Stimulated activated naive CD8-positive, alpha-beta T cell treated with anti-CD3 and anti-CD28 coated beads, Interleukin-15, Interleukin-2, amounts not matched to agents 100 ng/mL and 50 ng/mL, for 24 hours (primary cell): ENCODE results near the gene SLC9A1.

ENCODE experiments used
- H3K27ac Mint-ChIP-seq: one replicate; pipeline ENCODE4 v1.8.0; 2021; ENCODE audit warnings: mild to moderate bottlenecking, mixed read lengths
- H3K27me3 Mint-ChIP-seq: one replicate; pipeline ENCODE4 v1.8.0; 2021; ENCODE audit warnings: mixed read lengths
- H3K36me3 Mint-ChIP-seq: one replicate; pipeline ENCODE4 v1.8.0; 2021; ENCODE audit warnings: low read depth, mixed read lengths
- H3K4me1 Mint-ChIP-seq: one replicate; pipeline ENCODE4 v1.8.0; 2021; ENCODE audit warnings: low read depth, mixed read lengths
- H3K4me3 Mint-ChIP-seq: one replicate; pipeline ENCODE4 v1.8.0; 2021; ENCODE audit warnings: mild to moderate bottlenecking, mixed read lengths
- H3K9me3 Mint-ChIP-seq: one replicate; pipeline ENCODE4 v1.8.0; 2021; ENCODE audit warnings: mixed read lengths

The SLC9A1 gene

GRCh38 chr1:27157194-27157593, 2.3 kb upstream of the SLC9A1 start:
- Mint-ChIP-seq H3K27ac (peak overlapping the region; percentile 5), H3K27me3 (no peaks in the 10 kb centered on the region), H3K4me1 (peaks cover 44% of the 10 kb centered on the region), H3K4me3 (no peak overlapping the region), H3K36me3 (no peaks in the 10 kb centered on the region), H3K9me3 (no peaks in the 10 kb centered on the region)

- Mint-ChIP-seq H3K4me1 (peaks cover 57% of the 10 kb centered on the region), H3K27me3 (no peaks in the 10 kb centered on the region), H3K36me3 (no peaks in the 10 kb centered on the region), H3K9me3 (no peaks in the 10 kb centered on the region), H3K27ac (peak overlapping the region; percentile 81), H3K4me3 (peak overlapping the region; percentile 89)
Measured at GRCh38 chr1:27154469-27154990, 395 bp downstream of the SLC9A1 start.

- Mint-ChIP-seq H3K4me3 (peak overlapping the region; percentile 89), H3K4me1 (peaks cover 63% of the 10 kb centered on the region), H3K36me3 (no peaks in the 10 kb centered on the region), H3K27ac (peak overlapping the region; percentile 81), H3K27me3 (no peaks in the 10 kb centered on the region), H3K9me3 (no peaks in the 10 kb centered on the region)
Measured at GRCh38 chr1:27153927-27154358, 982 bp downstream of the SLC9A1 start.

- Mint-ChIP-seq H3K27me3 (no peaks in the 10 kb centered on the region), H3K36me3 (no peaks in the 10 kb centered on the region), H3K4me1 (peaks cover 67% of the 10 kb centered on the region), H3K27ac (peak overlapping the region; percentile 81), H3K9me3 (no peaks in the 10 kb centered on the region), H3K4me3 (peak overlapping the region; percentile 89)
Measured at GRCh38 chr1:27153549-27153886, 1.4 kb downstream of the SLC9A1 start.

- Mint-ChIP-seq H3K4me3 (peak overlapping the region; percentile 89), H3K27ac (peak overlapping the region; percentile 81), H3K4me1 (peaks cover 71% of the 10 kb centered on the region), H3K27me3 (no peaks in the 10 kb centered on the region), H3K36me3 (no peaks in the 10 kb centered on the region), H3K9me3 (no peaks in the 10 kb centered on the region)
Measured at GRCh38 chr1:27152829-27153548, 1.9 kb downstream of the SLC9A1 start.

GRCh38 chr1:27152004-27152828, 2.7 kb downstream of the SLC9A1 start:
- peaks cover 72% of the 10 kb centered on the region for H3K4me1 Mint-ChIP-seq
- H3K36me3 Mint-ChIP-seq: no peaks in the 10 kb centered on the region
- no peaks in the 10 kb centered on the region for H3K27me3 Mint-ChIP-seq
- no peaks in the 10 kb centered on the region for H3K9me3 Mint-ChIP-seq
- peak overlapping the region; percentile 89 for H3K4me3 Mint-ChIP-seq
- H3K27ac Mint-ChIP-seq: no peak overlapping the region

GRCh38 chr1:27150641-27151040, 4.3 kb downstream of the SLC9A1 start:
- Mint-ChIP-seq H3K4me3 (no peak overlapping the region), H3K36me3 (no peaks in the 10 kb centered on the region), H3K4me1 (peaks cover 67% of the 10 kb centered on the region), H3K27ac (no peak overlapping the region), H3K9me3 (no peaks in the 10 kb centered on the region), H3K27me3 (no peaks in the 10 kb centered on the region)

GRCh38 chr1:27150183-27150582, 4.7 kb downstream of the SLC9A1 start:
- Mint-ChIP-seq H3K9me3 (no peaks in the 10 kb centered on the region), H3K4me3 (no peak overlapping the region), H3K27me3 (no peaks in the 10 kb centered on the region), H3K27ac (no peak overlapping the region), H3K4me1 (peaks cover 66% of the 10 kb centered on the region), H3K36me3 (peaks cover 4% of the 10 kb centered on the region)

GRCh38 chr1:27149762-27150113, 5.2 kb downstream of the SLC9A1 start:
- peaks cover 67% of the 10 kb centered on the region for H3K4me1 Mint-ChIP-seq
- H3K27me3 Mint-ChIP-seq: no peaks in the 10 kb centered on the region
- no peak overlapping the region for H3K27ac Mint-ChIP-seq

GRCh38 chr1:27149084-27149761, 5.7 kb downstream of the SLC9A1 start:
- Mint-ChIP-seq H3K4me3 (no peak overlapping the region), H3K9me3 (no peaks in the 10 kb centered on the region), H3K36me3 (peaks cover 8% of the 10 kb centered on the region), H3K27me3 (no peaks in the 10 kb centered on the region), H3K27ac (no peak overlapping the region), H3K4me1 (peaks cover 63% of the 10 kb centered on the region)

More at GRCh38 chr1:27149762-27150113, 5.2 kb downstream of the SLC9A1 start:
- Mint-ChIP-seq H3K4me3 (no peak overlapping the region), H3K9me3 (no peaks in the 10 kb centered on the region), H3K36me3 (peaks cover 8% of the 10 kb centered on the region)

- H3K36me3 Mint-ChIP-seq: peaks cover 8% of the 10 kb centered on the region
- no peaks in the 10 kb centered on the region for H3K9me3 Mint-ChIP-seq
- no peak overlapping the region for H3K4me3 Mint-ChIP-seq
- peaks cover 63% of the 10 kb centered on the region for H3K4me1 Mint-ChIP-seq
- H3K27ac Mint-ChIP-seq: no peak overlapping the region
- H3K27me3 Mint-ChIP-seq: no peaks in the 10 kb centered on the region
Measured at GRCh38 chr1:27148591-27148990, 6.3 kb downstream of the SLC9A1 start.

- H3K4me3 Mint-ChIP-seq: no peak overlapping the region
- peaks cover 63% of the 10 kb centered on the region for H3K4me1 Mint-ChIP-seq
Measured at GRCh38 chr1:27147842-27148518, 6.9 kb downstream of the SLC9A1 start.

GRCh38 chr1:27145934-27146354, 9.0 kb downstream of the SLC9A1 start:
- H3K4me3 Mint-ChIP-seq: no peak overlapping the region
- no peaks in the 10 kb centered on the region for H3K27me3 Mint-ChIP-seq
- H3K27ac Mint-ChIP-seq: no peak overlapping the region
- H3K9me3 Mint-ChIP-seq: no peaks in the 10 kb centered on the region
- H3K4me1 Mint-ChIP-seq: peaks cover 59% of the 10 kb centered on the region
- H3K36me3 Mint-ChIP-seq: peaks cover 8% of the 10 kb centered on the region

More at GRCh38 chr1:27147842-27148518, 6.9 kb downstream of the SLC9A1 start:
- no peaks in the 10 kb centered on the region for H3K27me3 Mint-ChIP-seq
- no peaks in the 10 kb centered on the region for H3K9me3 Mint-ChIP-seq
- no peak overlapping the region for H3K27ac Mint-ChIP-seq
- peaks cover 8% of the 10 kb centered on the region for H3K36me3 Mint-ChIP-seq

- Mint-ChIP-seq H3K4me1 (peaks cover 60% of the 10 kb centered on the region), H3K9me3 (no peaks in the 10 kb centered on the region), H3K27ac (no peak overlapping the region)
Measured at GRCh38 chr1:27144920-27145661, 9.8 kb downstream of the SLC9A1 start.

More at GRCh38 chr1:27144920-27145661, 9.8 kb downstream of the SLC9A1 start:
- H3K4me3 Mint-ChIP-seq: no peak overlapping the region
- H3K36me3 Mint-ChIP-seq: peaks cover 8% of the 10 kb centered on the region
- no peaks in the 10 kb centered on the region for H3K27me3 Mint-ChIP-seq
